Measurements from ENCODE around the gene WASF3.

DNA sequence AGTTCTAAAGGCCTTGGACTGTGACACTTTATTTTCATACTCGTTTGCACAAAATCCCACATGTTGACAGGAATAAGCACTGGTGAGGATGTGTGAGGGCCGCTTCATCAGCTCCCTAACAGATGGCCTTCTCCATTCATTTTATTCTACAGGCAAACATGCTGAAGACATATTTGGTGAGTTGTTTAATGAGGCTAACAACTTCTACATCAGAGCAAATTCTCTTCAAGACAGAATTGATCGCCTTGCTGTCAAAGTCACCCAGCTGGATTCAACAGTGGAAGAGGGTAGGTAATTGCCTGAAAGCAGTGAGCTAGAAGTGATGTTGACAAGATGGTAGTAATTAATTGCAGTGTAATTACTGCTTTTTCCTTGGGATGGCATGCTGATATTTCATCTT, 107.4 kb downstream of the WASF3 start:
- TF ChIP-seq POLR2AphosphoS5 (IDR thresholded peaks at IDR 0.05) = no peak
- TF ChIP-seq, protein P1, sequence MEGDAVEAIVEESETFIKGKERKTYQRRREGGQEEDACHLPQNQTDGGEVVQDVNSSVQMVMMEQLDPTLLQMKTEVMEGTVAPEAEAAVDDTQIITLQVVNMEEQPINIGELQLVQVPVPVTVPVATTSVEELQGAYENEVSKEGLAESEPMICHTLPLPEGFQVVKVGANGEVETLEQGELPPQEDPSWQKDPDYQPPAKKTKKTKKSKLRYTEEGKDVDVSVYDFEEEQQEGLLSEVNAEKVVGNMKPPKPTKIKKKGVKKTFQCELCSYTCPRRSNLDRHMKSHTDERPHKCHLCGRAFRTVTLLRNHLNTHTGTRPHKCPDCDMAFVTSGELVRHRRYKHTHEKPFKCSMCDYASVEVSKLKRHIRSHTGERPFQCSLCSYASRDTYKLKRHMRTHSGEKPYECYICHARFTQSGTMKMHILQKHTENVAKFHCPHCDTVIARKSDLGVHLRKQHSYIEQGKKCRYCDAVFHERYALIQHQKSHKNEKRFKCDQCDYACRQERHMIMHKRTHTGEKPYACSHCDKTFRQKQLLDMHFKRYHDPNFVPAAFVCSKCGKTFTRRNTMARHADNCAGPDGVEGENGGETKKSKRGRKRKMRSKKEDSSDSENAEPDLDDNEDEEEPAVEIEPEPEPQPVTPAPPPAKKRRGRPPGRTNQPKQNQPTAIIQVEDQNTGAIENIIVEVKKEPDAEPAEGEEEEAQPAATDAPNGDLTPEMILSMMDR (IDR thresholded peaks at IDR 0.05) = no peak

Measured in transverse colon (tissue), 4 donors.